Measurements from ENCODE around the gene UNC93B1.

The UNC93B1 gene

GRCh38 chr11:68040101-68040956 is 36.4 kb upstream of the UNC93B1 start:
- no peak for DNase-seq (ENCODE audit: low spot score)

- DNase-seq (ENCODE audit: low spot score) = no peak
Measured at GRCh38 chr11:68039526-68040086, 35.7 kb upstream of the UNC93B1 start.

GRCh38 chr11:68038718-68039525 is 35.0 kb upstream of the UNC93B1 start, which contains the start of gene TCIRG1:
TCIRG1 (plus strand) TSS chr11:68039025; CDS start chr11:68041272, 2,247 bp downstream.
- peak; percentile 87 for DNase-seq (ENCODE audit: low spot score)

GRCh38 chr11:68038226-68038717 is 34.4 kb upstream of the UNC93B1 start:
- no peak for DNase-seq (ENCODE audit: low spot score)

GRCh38 chr11:68037411-68038225 is 33.7 kb upstream of the UNC93B1 start:
- DNase-seq (ENCODE audit: low spot score) = no peak

- DNase-seq (ENCODE audit: low spot score) = no peak
Measured at GRCh38 chr11:68036717-68037239, 32.9 kb upstream of the UNC93B1 start.

- DNase-seq (ENCODE audit: low spot score) = no peak
Measured at GRCh38 chr11:68036141-68036716, 32.3 kb upstream of the UNC93B1 start.

GRCh38 chr11:68035266-68035876 is 31.5 kb upstream of the UNC93B1 start:
- no peak for DNase-seq (ENCODE audit: low spot score)

GRCh38 chr11:68033708-68034045 is 29.8 kb upstream of the UNC93B1 start:
- no peak for DNase-seq (ENCODE audit: low spot score)

GRCh38 chr11:68032997-68033707 is 29.3 kb upstream of the UNC93B1 start:
- no peak for DNase-seq (ENCODE audit: low spot score)

- no peak for DNase-seq (ENCODE audit: low spot score)
Measured at GRCh38 chr11:68032003-68032402, 28.1 kb upstream of the UNC93B1 start.

GRCh38 chr11:68031144-68031464 is 27.2 kb upstream of the UNC93B1 start:
- no peak for DNase-seq (ENCODE audit: low spot score)

- peak; percentile 97 for DNase-seq (ENCODE audit: low spot score)
Measured at GRCh38 chr11:68030318-68031143, 26.6 kb upstream of the UNC93B1 start, which contains the start of gene NDUFS8. NDUFS8 (plus strand) TSS chr11:68030681; CDS start chr11:68032152, 1,471 bp downstream.

GRCh38 chr11:68028802-68029545 is 25.1 kb upstream of the UNC93B1 start:
- no peak for DNase-seq (ENCODE audit: low spot score)

GRCh38 chr11:68027667-68028066 is 23.8 kb upstream of the UNC93B1 start:
- DNase-seq (ENCODE audit: low spot score) = no peak

- DNase-seq (ENCODE audit: low spot score) = no peak
Measured at GRCh38 chr11:68026391-68027105, 22.7 kb upstream of the UNC93B1 start.

GRCh38 chr11:68025047-68025446 is 21.1 kb upstream of the UNC93B1 start:
- DNase-seq (ENCODE audit: low spot score) = no peak

GRCh38 chr11:68024508-68024907 is 20.6 kb upstream of the UNC93B1 start:
- no peak for DNase-seq (ENCODE audit: low spot score)

Data from left forelimb (tissue), 1 donor.